ENCODE data around the gene MGAT4B. TPM values are rescaled to one million over a fixed set of nuclear protein-coding genes. Genes with fewer than 3 reads are reported as not detected.

MGAT4B gene
- total and polyA plus RNA-seq, 2 of the 13 experiments (the other 11 are each of a cell fraction or from before 2014, with no cell fraction given), result 93.5 to 130 TPM

DNA sequence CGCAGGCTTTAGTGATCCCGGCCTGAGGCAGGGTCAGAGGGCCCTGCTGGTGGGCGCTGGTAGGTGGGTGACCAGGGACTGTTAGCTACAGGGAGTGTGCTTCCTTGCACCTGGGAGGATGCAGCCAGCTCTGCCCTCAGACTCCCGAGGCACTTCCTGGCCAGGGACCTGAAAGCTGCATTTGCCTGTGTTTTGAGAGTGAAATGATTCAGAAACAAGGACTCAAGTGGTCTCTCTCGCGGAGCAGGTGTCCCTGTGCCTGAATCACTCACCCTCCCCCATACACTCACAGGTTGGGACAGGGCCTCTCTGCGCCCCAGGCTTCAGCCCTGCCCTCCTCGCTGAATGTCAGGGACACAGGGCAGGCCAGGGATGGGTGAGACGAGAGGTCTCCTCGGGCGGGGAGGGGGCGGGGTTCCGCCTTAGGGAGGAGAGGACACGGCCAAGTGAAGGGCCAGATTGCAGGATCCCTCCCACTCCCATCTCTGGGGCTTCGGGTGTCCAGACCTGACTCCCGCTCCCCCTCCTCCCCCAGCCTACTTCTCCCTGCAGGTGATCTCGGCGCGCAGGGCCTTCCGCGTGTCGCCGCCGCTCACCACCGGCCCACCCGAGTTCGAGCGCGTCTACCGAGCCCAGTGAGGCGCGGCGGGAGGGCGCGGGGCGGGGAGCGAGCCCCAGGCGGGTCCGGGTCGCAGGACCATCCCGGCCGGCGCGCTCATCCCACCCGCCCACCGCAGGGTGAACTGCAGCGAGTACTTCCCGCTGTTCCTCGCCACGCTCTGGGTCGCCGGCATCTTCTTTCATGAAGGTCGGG is 11.4 kb downstream of the MGAT4B start (continued):
- TF ChIP-seq, protein P1, sequence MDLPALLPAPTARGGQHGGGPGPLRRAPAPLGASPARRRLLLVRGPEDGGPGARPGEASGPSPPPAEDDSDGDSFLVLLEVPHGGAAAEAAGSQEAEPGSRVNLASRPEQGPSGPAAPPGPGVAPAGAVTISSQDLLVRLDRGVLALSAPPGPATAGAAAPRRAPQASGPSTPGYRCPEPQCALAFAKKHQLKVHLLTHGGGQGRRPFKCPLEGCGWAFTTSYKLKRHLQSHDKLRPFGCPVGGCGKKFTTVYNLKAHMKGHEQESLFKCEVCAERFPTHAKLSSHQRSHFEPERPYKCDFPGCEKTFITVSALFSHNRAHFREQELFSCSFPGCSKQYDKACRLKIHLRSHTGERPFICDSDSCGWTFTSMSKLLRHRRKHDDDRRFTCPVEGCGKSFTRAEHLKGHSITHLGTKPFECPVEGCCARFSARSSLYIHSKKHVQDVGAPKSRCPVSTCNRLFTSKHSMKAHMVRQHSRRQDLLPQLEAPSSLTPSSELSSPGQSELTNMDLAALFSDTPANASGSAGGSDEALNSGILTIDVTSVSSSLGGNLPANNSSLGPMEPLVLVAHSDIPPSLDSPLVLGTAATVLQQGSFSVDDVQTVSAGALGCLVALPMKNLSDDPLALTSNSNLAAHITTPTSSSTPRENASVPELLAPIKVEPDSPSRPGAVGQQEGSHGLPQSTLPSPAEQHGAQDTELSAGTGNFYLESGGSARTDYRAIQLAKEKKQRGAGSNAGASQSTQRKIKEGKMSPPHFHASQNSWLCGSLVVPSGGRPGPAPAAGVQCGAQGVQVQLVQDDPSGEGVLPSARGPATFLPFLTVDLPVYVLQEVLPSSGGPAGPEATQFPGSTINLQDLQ (CRISPR knock-in tag; IDR thresholded peaks at IDR 0.05), result no peak
- TF ChIP-seq ZFP90 (CRISPR knock-in tag; IDR thresholded peaks at IDR 0.05; ENCODE audit: borderline replicate concordance) (0 out of 2 replicates have a peak, but pooled peaks have one; percentile 33), ZNF510 (CRISPR knock-in tag; IDR thresholded peaks at IDR 0.05; ENCODE audit: low read depth) (no peak), SMYD3 (CRISPR knock-in tag; IDR thresholded peaks at IDR 0.05) (no peak), AKAP8 (CRISPR knock-in tag; IDR thresholded peaks at IDR 0.05) (peak; percentile 88), PHF20 (CRISPR knock-in tag; IDR thresholded peaks at IDR 0.05) (0 out of 2 replicates have a peak, but pooled peaks have one; percentile 27), ZNF431 (CRISPR knock-in tag; IDR thresholded peaks at IDR 0.05; ENCODE audit: borderline replicate concordance, low read depth) (no peak), SOX13 (IDR thresholded peaks at IDR 0.05) (no peak), SOX13 (CRISPR knock-in tag; conservative IDR thresholded peaks at IDR 0.05 in 1 of 2, IDR thresholded peaks at IDR 0.05 in 1 of 2) (no peak), MAFG (CRISPR knock-in tag; IDR thresholded peaks at IDR 0.05) (no peak), ZNF451 (CRISPR knock-in tag; IDR thresholded peaks at IDR 0.05) (0 out of 2 replicates have a peak, but pooled peaks have one; percentile 25), CHCHD3 (CRISPR knock-in tag; IDR thresholded peaks at IDR 0.05) (no peak), WIZ (CRISPR knock-in tag; IDR thresholded peaks at IDR 0.05) (no peak), KDM1A (CRISPR knock-in tag; IDR thresholded peaks at IDR 0.05) (no peak)
- TF ChIP-seq, protein P2, sequence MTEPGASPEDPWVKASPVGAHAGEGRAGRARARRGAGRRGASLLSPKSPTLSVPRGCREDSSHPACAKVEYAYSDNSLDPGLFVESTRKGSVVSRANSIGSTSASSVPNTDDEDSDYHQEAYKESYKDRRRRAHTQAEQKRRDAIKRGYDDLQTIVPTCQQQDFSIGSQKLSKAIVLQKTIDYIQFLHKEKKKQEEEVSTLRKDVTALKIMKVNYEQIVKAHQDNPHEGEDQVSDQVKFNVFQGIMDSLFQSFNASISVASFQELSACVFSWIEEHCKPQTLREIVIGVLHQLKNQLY (CRISPR knock-in tag; IDR thresholded peaks at IDR 0.05), result no peak
- TF ChIP-seq, protein P3, sequence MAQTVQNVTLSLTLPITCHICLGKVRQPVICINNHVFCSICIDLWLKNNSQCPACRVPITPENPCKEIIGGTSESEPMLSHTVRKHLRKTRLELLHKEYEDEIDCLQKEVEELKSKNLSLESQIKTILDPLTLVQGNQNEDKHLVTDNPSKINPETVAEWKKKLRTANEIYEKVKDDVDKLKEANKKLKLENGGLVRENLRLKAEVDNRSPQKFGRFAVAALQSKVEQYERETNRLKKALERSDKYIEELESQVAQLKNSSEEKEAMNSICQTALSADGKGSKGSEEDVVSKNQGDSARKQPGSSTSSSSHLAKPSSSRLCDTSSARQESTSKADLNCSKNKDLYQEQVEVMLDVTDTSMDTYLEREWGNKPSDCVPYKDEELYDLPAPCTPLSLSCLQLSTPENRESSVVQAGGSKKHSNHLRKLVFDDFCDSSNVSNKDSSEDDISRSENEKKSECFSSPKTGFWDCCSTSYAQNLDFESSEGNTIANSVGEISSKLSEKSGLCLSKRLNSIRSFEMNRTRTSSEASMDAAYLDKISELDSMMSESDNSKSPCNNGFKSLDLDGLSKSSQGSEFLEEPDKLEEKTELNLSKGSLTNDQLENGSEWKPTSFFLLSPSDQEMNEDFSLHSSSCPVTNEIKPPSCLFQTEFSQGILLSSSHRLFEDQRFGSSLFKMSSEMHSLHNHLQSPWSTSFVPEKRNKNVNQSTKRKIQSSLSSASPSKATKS (CRISPR knock-in tag; IDR thresholded peaks at IDR 0.05), result no peak
- TF ChIP-seq, protein P4, sequence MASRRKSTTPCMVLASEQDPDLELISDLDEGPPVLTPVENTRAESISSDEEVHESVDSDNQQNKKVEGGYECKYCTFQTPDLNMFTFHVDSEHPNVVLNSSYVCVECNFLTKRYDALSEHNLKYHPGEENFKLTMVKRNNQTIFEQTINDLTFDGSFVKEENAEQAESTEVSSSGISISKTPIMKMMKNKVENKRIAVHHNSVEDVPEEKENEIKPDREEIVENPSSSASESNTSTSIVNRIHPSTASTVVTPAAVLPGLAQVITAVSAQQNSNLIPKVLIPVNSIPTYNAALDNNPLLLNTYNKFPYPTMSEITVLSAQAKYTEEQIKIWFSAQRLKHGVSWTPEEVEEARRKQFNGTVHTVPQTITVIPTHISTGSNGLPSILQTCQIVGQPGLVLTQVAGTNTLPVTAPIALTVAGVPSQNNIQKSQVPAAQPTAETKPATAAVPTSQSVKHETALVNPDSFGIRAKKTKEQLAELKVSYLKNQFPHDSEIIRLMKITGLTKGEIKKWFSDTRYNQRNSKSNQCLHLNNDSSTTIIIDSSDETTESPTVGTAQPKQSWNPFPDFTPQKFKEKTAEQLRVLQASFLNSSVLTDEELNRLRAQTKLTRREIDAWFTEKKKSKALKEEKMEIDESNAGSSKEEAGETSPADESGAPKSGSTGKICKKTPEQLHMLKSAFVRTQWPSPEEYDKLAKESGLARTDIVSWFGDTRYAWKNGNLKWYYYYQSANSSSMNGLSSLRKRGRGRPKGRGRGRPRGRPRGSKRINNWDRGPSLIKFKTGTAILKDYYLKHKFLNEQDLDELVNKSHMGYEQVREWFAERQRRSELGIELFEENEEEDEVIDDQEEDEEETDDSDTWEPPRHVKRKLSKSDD (CRISPR knock-in tag; IDR thresholded peaks at IDR 0.05; ENCODE audit: low read depth), result 0 out of 2 replicates have a peak, but pooled peaks have one; percentile 46
- TF ChIP-seq, protein P5, sequence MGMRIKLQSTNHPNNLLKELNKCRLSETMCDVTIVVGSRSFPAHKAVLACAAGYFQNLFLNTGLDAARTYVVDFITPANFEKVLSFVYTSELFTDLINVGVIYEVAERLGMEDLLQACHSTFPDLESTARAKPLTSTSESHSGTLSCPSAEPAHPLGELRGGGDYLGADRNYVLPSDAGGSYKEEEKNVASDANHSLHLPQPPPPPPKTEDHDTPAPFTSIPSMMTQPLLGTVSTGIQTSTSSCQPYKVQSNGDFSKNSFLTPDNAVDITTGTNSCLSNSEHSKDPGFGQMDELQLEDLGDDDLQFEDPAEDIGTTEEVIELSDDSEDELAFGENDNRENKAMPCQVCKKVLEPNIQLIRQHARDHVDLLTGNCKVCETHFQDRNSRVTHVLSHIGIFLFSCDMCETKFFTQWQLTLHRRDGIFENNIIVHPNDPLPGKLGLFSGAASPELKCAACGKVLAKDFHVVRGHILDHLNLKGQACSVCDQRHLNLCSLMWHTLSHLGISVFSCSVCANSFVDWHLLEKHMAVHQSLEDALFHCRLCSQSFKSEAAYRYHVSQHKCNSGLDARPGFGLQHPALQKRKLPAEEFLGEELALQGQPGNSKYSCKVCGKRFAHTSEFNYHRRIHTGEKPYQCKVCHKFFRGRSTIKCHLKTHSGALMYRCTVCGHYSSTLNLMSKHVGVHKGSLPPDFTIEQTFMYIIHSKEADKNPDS (CRISPR knock-in tag; IDR thresholded peaks at IDR 0.05), result no peak

Measured in HepG2 (cell line).